Measurements from ENCODE around the gene SLC9A5.

Gene SLC9A5

GRCh38 chr16:67257486-67258160 lies 8.8 kb downstream of the SLC9A5 start:
- DNase-seq: no peak

- no peak for DNase-seq
Observed at GRCh38 chr16:67258161-67258835, 9.5 kb downstream of the SLC9A5 start.

GRCh38 chr16:67259705-67260104 lies 10.9 kb downstream of the SLC9A5 start:
- no peak for DNase-seq

- no peak for DNase-seq
Observed at GRCh38 chr16:67260426-67261063, 11.8 kb downstream of the SLC9A5 start.

GRCh38 chr16:67263201-67263600 lies 14.4 kb downstream of the SLC9A5 start:
- DNase-seq: no peak

- DNase-seq: no peak
Observed at GRCh38 chr16:67264277-67264676, 15.5 kb downstream of the SLC9A5 start.

GRCh38 chr16:67264866-67265265 lies 16.1 kb downstream of the SLC9A5 start:
- DNase-seq: no peak

GRCh38 chr16:67265834-67266233 lies 17.1 kb downstream of the SLC9A5 start:
- DNase-seq: no peak

- no peak for DNase-seq
Observed at GRCh38 chr16:67268136-67268579, 19.4 kb downstream of the SLC9A5 start.

- no peak for DNase-seq
Observed at GRCh38 chr16:67269766-67270165, 21.0 kb downstream of the SLC9A5 start.

- DNase-seq: no peak
Observed at GRCh38 chr16:67270931-67271338, 22.2 kb downstream of the SLC9A5 start.

GRCh38 chr16:67271446-67271845 lies 22.7 kb downstream of the SLC9A5 start:
- no peak for DNase-seq

GRCh38 chr16:67275321-67275720 lies 26.5 kb downstream of the SLC9A5 start:
- no peak for DNase-seq

GRCh38 chr16:67277294-67277998 lies 28.7 kb downstream of the SLC9A5 start:
- no peak for DNase-seq

GRCh38 chr16:67277999-67278772 lies 29.4 kb downstream of the SLC9A5 start:
- DNase-seq: no peak

GRCh38 chr16:67278773-67279295 lies 30.1 kb downstream of the SLC9A5 start:
- no peak for DNase-seq

GRCh38 chr16:67279296-67280089 lies 30.7 kb downstream of the SLC9A5 start, which contains the start of gene PLEKHG4:
Gene PLEKHG4 (plus strand): TSS chr16:67279532. CDS start chr16:67280045, 513 bp downstream.
- DNase-seq: peak; percentile 68

- DNase-seq: no peak
Observed at GRCh38 chr16:67280090-67281015, 31.6 kb downstream of the SLC9A5 start.

- DNase-seq: no peak
Observed at GRCh38 chr16:67281536-67282446, 33.0 kb downstream of the SLC9A5 start.
